GM12875 (cell line): ENCODE data around the gene SPP1.

ENCODE experiments used
- H3K4me3 ChIP-seq: one replicate; pipeline ENCODE4 v1.5.1; 2011; ENCODE audit warnings: low read depth, low read length, control low read depth
- CTCF ChIP-seq: IDR thresholded peaks from 2 replicates; pipeline ENCODE4 v1.5.1; 2011; ENCODE audit warnings: low read depth, mild to moderate bottlenecking, control low read depth, inconsistent platforms, low read length, moderate library complexity, borderline replicate concordance; ENCODE audit not compliant: insufficient read depth

The SPP1 gene

GRCh38 chr4:87975466-87975865 is at the start of gene SPP1:
Gene SPP1, plus strand, starts transcription at chr4:87975714. Its CDS starts 1,182 bp downstream, at chr4:87976896.
- TF ChIP-seq CTCF = no peak
- H3K4me3 ChIP-seq = no peak within 1 kb of the TSS

- TF ChIP-seq CTCF = no peak
- no peak overlapping the region for H3K4me3 ChIP-seq
Observed at GRCh38 chr4:87926554-87927098, 48.9 kb upstream of the SPP1 start.

- H3K4me3 ChIP-seq = no peak overlapping the region
- TF ChIP-seq CTCF = no peak
Observed at GRCh38 chr4:87930629-87931028, 44.9 kb upstream of the SPP1 start.

DNA sequence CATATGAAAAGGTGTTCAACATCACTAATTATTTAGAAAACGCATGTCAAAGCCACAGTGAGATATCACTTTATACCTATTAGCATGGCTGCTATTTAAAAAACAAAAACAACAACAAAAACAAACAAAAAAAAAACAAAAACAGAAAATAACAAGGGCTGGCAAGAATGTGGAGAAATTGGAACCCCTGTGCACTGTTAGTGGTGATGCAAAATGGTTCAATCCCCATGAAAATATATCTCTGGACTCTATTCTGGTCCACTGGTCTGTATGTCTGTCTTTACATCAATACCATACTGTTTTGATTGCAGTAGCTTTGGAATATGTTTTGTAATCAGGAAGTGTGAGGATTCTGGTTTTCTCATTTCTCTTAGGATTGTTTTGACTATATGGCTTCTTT is 43.6 kb upstream of the SPP1 start:
- no peak for TF ChIP-seq CTCF
- H3K4me3 ChIP-seq = no peak overlapping the region

GRCh38 chr4:87932718-87933141 is 42.8 kb upstream of the SPP1 start:
- TF ChIP-seq CTCF = no peak
- H3K4me3 ChIP-seq = no peak overlapping the region

DNA sequence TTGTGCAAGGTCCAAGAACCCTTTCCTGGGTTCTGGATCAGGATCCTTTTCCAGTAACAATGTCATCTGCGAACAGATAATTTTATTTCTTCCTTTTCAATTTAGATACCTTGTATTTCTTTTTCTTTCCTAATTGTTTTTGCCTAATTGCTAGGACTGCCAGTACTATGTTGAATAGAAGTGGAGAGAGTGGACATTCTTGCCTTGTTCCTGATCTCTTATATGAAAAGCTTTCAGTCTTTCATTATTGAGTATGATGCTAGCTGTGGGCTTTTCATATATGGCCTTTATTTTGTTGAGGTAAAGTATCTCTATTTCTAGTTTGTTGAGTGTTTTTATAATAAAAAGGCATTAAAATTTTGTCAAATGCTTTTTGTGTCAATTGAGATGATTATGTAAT is 42.2 kb upstream of the SPP1 start:
- no peak for TF ChIP-seq CTCF
- H3K4me3 ChIP-seq = no peak overlapping the region

DNA sequence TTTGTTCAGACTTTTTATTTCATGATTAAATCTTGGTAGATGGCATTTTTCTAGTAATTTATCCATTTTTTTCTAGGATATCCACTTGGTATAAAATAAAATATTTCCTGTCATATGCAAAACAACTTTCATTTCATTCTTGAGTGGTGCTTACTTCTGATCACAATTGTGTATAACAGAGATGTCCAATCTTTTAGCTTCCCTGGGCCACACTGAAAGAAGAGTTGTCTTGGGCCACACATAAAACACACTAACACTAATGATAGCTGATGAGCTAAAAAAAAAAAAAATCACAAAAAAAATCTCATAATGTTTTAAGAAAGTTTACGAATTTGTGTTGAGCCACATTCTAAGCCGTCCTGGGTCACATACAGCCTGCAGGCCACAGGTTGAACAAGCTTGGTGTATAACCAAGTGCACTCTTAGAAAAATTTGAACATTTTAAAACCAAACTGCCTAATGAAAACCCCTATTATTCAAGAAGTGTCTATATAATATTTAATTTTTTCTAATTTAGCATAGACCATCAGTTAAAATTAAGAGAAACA is 41.3 kb upstream of the SPP1 start:
- no peak overlapping the region for H3K4me3 ChIP-seq
- no peak for TF ChIP-seq CTCF
